HCT116 (cell line): ENCODE results near the gene ITGA7. TPM values are rescaled to one million over a fixed set of nuclear protein-coding genes. Genes with fewer than 3 reads are reported as not detected.

Experiments
- ATAC-seq: fragments of 200-7000 bp; cut with Tn5 transposase; 2 replicates; pipeline ENCODE4 v1.9.1; 2020; ENCODE audit warnings: mild to moderate bottlenecking, moderate library complexity
- BruUV-seq: library from RNA; stranded (reverse); fragments of 400-500 nt; replicated peaks from 2 replicates; lab custom pipeline; 2021; lab: Mats Ljungman, UMichigan
- CTCF ChIA-PET: fragments of 300-600 bp; sonication (Branson Sonifier 250); formaldehyde crosslinking; loops from one replicate; lab custom pipeline; 2021; ENCODE audit warnings: antibody characterized with exemption; lab: Charles Lee
- POLR2A ChIA-PET: fragments of 300-600, 350-600 bp; sonication (Branson Sonifier 250); formaldehyde crosslinking; loops from one replicate; lab custom pipeline; 2021; ENCODE audit warnings: antibody characterized with exemption; lab: Charles Lee
- RAD21 ChIA-PET, 2 experiments: fragments of 300-600 bp; sonication (Branson Sonifier 250); formaldehyde crosslinking; loops; one replicate each; lab custom pipeline; 2023; ENCODE audit warnings: low total read pairs in 2 of 2; ENCODE audit not compliant: uncharacterized antibody in 2 of 2, unreplicated experiment in 2 of 2, low non-redundant PET in 1 of 2; lab: Charles Lee
- DNase-seq: peaks from one replicate; pipeline ENCODE4 v3.0.0-alpha.2; 2010; ENCODE audit warnings: low read depth, low spot score
- H2AFZ ChIP-seq: fragments of 200-600 bp; shearing (Covaris generic), sonication (generic); 2 replicates; pipeline ENCODE4 v1.6.1; 2017; ENCODE audit warnings: low read depth, mixed run types, mixed read lengths, antibody characterized with exemption, low read length; ENCODE audit not compliant: poor library complexity, severe bottlenecking
- H3K27ac ChIP-seq: 2 replicates; pipeline ENCODE4 v1.5.1; 2012; ENCODE audit warnings: low read depth, low read length
- H3K27me3 ChIP-seq: fragments of 200-600 bp; sonication (generic); 2 replicates; pipeline ENCODE4 v1.6.1; 2016; ENCODE audit warnings: mixed run types, low read length, mixed read lengths; ENCODE audit not compliant: insufficient read depth
- H3K36me3 ChIP-seq, 2 experiments: fragments of 200-500 bp in 1 of 2; fragments of 200-600 bp in 1 of 2; sonication (Bioruptor generic) in 1 of 2; sonication (generic) in 1 of 2; 2 replicates each; pipeline versions ENCODE4 v1.5.1 to v1.6.1; 2014 to 2016; ENCODE audit warnings: low read length in 2 of 2, inconsistent platforms in 1 of 2, mixed read lengths in 1 of 2, mixed run types in 1 of 2; ENCODE audit not compliant: insufficient read depth in 2 of 2, control insufficient read depth in 1 of 2
- H3K4me1 ChIP-seq, 2 experiments: fragments of 200-600 bp in 1 of 2; sonication (generic) in 1 of 2; 2 replicates each; pipeline versions ENCODE4 v1.5.1 to v1.6.1; 2012 to 2017; ENCODE audit warnings: low read length in 2 of 2, inconsistent platforms in 1 of 2, mild to moderate bottlenecking in 1 of 2, mixed read lengths in 1 of 2, mixed run types in 1 of 2, moderate library complexity in 1 of 2; ENCODE audit not compliant: insufficient read depth in 2 of 2, control insufficient read depth in 1 of 2
- H3K4me2 ChIP-seq: fragments of 200-600 bp; sonication (generic); 2 replicates; pipeline ENCODE4 v1.6.1; 2017; ENCODE audit warnings: mixed run types, low read length, mixed read lengths
- H3K4me3 ChIP-seq, 2 experiments: fragments of 200-600 bp in 1 of 2; sonication (generic) in 1 of 2; replicated peaks in 1 of 2; 2 replicates each; pipeline ENCODE4 v1.5.1; 2011 to 2016; ENCODE audit warnings: low read length in 2 of 2, control low read depth in 1 of 2, low read depth in 1 of 2, mild to moderate bottlenecking in 1 of 2, mixed read lengths in 1 of 2, mixed run types in 1 of 2
- H3K79me2 ChIP-seq: fragments of 200-600 bp; sonication (generic); 2 replicates; pipeline ENCODE4 v1.6.1; 2017; ENCODE audit warnings: mild to moderate bottlenecking, mixed run types, low read length, moderate library complexity, mixed read lengths; ENCODE audit not compliant: insufficient read depth
- H3K9ac ChIP-seq: fragments of 200-600 bp; sonication (generic); 2 replicates; pipeline ENCODE4 v1.6.1; 2016; ENCODE audit warnings: low read length, mixed read lengths
- H3K9me2 ChIP-seq: fragments of 200-600 bp; sonication (generic), shearing (Covaris generic); 2 replicates; pipeline ENCODE4 v1.6.1; 2017; ENCODE audit warnings: mixed run types, mild to moderate bottlenecking, moderate library complexity; ENCODE audit not compliant: insufficient read depth
- H3K9me3 ChIP-seq, 2 experiments: fragments of 200-500 bp in 1 of 2; fragments of 200-600 bp in 1 of 2; sonication (Bioruptor generic) in 1 of 2; sonication (generic) in 1 of 2; 2 replicates each; pipeline ENCODE4 v1.6.1; 2014 to 2017; ENCODE audit warnings: low read length in 2 of 2, mixed read lengths in 2 of 2, inconsistent platforms in 1 of 2, low read depth in 1 of 2, mild to moderate bottlenecking in 1 of 2, mixed run types in 1 of 2, moderate library complexity in 1 of 2; ENCODE audit not compliant: control insufficient read depth in 1 of 2, insufficient read depth in 1 of 2
- H4K20me1 ChIP-seq: fragments of 200-600 bp; sonication (generic), shearing (Covaris generic); 2 replicates; pipeline ENCODE4 v1.6.1; 2017; ENCODE audit warnings: mixed run types, mild to moderate bottlenecking, moderate library complexity; ENCODE audit not compliant: insufficient read depth
- ATF3 ChIP-seq: IDR thresholded peaks from 2 replicates; pipeline ENCODE4 v1.6.1; 2012
- CBX3 ChIP-seq: IDR thresholded peaks from 2 replicates; pipeline ENCODE4 v1.6.1; 2012; ENCODE audit warnings: low read depth
- CEBPB ChIP-seq: IDR thresholded peaks from 2 replicates; pipeline ENCODE4 v1.6.1; 2012; ENCODE audit warnings: low read depth
- CTCF ChIP-seq, 3 experiments: fragments of 200-600 bp in 1 of 3; sonication (generic) in 1 of 3; IDR thresholded peaks in 2 of 3; conservative IDR thresholded peaks in 1 of 3; 2 replicates each; pipeline ENCODE4 v1.5.1; 2012 to 2017; ENCODE audit warnings: low read depth in 2 of 3, low read length in 2 of 3, antibody characterized with exemption in 1 of 3, borderline replicate concordance in 1 of 3, control low read depth in 1 of 3, mild to moderate bottlenecking in 1 of 3, mixed read lengths in 1 of 3, mixed run types in 1 of 3, moderate library complexity in 1 of 3; ENCODE audit not compliant: insufficient read depth in 1 of 3
- EGR1 ChIP-seq: IDR thresholded peaks from 2 replicates; pipeline ENCODE4 v1.6.1; 2012; ENCODE audit warnings: low read depth
- ELF1 ChIP-seq: IDR thresholded peaks from 2 replicates; pipeline ENCODE4 v1.6.1; 2012; ENCODE audit warnings: low read depth, borderline replicate concordance
- EZH2 ChIP-seq: fragments of 200-600 bp; sonication (generic); IDR thresholded peaks from 2 replicates; pipeline ENCODE4 v1.6.1; 2017; ENCODE audit warnings: antibody characterized with exemption, mixed run types
- EZH2phosphoT487 ChIP-seq: fragments of 200-600 bp; IDR thresholded peaks from 2 replicates; pipeline ENCODE4 v1.6.1; 2018; ENCODE audit warnings: antibody characterized with exemption, borderline replicate concordance
- FOSL1 ChIP-seq: IDR thresholded peaks from 2 replicates; pipeline ENCODE4 v1.6.1; 2012; ENCODE audit warnings: low read depth
- POLR2A ChIP-seq: IDR thresholded peaks from 2 replicates; pipeline ENCODE4 v1.7.0; 2011; ENCODE audit warnings: borderline replicate concordance; ENCODE audit not compliant: insufficient read depth, insufficient read length; ENCODE audit errors: extremely low read depth
- RAD21 ChIP-seq: IDR thresholded peaks from 2 replicates; pipeline ENCODE4 v1.6.1; 2012; ENCODE audit warnings: low read depth, mild to moderate bottlenecking
- SIN3A ChIP-seq: IDR thresholded peaks from 2 replicates; pipeline ENCODE4 v1.6.1; 2012; ENCODE audit warnings: low read depth
- SRF ChIP-seq: IDR thresholded peaks from 2 replicates; pipeline ENCODE4 v1.6.1; 2012; ENCODE audit warnings: low read depth
- TCF7L2 ChIP-seq: IDR thresholded peaks from 2 replicates; pipeline ENCODE4 v1.7.0; 2011; ENCODE audit warnings: borderline replicate concordance, inconsistent platforms; ENCODE audit not compliant: insufficient read depth, insufficient read length; ENCODE audit errors: extremely low read depth
- ZFX ChIP-seq: fragments of 450-650 bp; IDR thresholded peaks from 2 replicates; pipeline ENCODE4 v1.6.1; 2017
- ZNF274 ChIP-seq: fragments of 200-500 bp; sonication (Bioruptor generic); IDR thresholded peaks from 2 replicates; pipeline ENCODE4 v1.6.1; 2014; ENCODE audit warnings: mild to moderate bottlenecking, low read depth, low read length, inconsistent platforms
- intact Hi-C: fragments of 100-400 bp; cut with micrococcal nuclease; formaldehyde crosslinking; loops from 2 replicates; pipeline ENCODE4 v1.10.0; 2022
- total RNA-seq: library from RNA; stranded (reverse); gene quantifications from one replicate; pipeline ENCODE4 v1.2.1, GENCODE V29; 2021; ENCODE audit not compliant: unreplicated experiment
- TF ChIP-seq, protein P1 (sequence below): IDR thresholded peaks from 2 replicates; pipeline ENCODE4 v1.6.1; 2011; ENCODE audit warnings: mild to moderate bottlenecking, low read length, moderate library complexity; ENCODE audit not compliant: insufficient replicate concordance; ENCODE audit errors: extremely low read depth
- TF ChIP-seq, protein P2 (sequence below): IDR thresholded peaks from 2 replicates; pipeline ENCODE4 v1.6.1; 2012; ENCODE audit warnings: low read depth

The ITGA7 gene
- total RNA-seq, 1 experiment from 2014 or later, result 17.8 TPM

GRCh38 chr12:55679691-55680090 lies 28.0 kb downstream of the ITGA7 start:
- Histone ChIP-seq H3K36me3 (no peaks in the 10 kb centered on the region), H3K4me1 (peaks cover 9 to 36% of the 10 kb centered on the region in 2 experiments), H3K9ac (no peak overlapping the region), H3K9me3 (no peaks in the 10 kb centered on the region), H4K20me1 (no peaks in the 10 kb centered on the region), H3K9me2 (0 out of 2 replicates have a peak, but pooled peaks cover 3% of the 10 kb centered on the region), H3K79me2 (0 out of 2 replicates have a peak, but pooled peaks cover 5% of the 10 kb centered on the region), H3K4me3 (no peak overlapping the region), H3K27ac (no peak overlapping the region), H2AFZ (no peak overlapping the region), H3K27me3 (no peaks in the 10 kb centered on the region), H3K4me2 (no peak overlapping the region)
- ATAC-seq (no peak), DNase-seq (no peak)
- TF ChIP-seq, protein P1, sequence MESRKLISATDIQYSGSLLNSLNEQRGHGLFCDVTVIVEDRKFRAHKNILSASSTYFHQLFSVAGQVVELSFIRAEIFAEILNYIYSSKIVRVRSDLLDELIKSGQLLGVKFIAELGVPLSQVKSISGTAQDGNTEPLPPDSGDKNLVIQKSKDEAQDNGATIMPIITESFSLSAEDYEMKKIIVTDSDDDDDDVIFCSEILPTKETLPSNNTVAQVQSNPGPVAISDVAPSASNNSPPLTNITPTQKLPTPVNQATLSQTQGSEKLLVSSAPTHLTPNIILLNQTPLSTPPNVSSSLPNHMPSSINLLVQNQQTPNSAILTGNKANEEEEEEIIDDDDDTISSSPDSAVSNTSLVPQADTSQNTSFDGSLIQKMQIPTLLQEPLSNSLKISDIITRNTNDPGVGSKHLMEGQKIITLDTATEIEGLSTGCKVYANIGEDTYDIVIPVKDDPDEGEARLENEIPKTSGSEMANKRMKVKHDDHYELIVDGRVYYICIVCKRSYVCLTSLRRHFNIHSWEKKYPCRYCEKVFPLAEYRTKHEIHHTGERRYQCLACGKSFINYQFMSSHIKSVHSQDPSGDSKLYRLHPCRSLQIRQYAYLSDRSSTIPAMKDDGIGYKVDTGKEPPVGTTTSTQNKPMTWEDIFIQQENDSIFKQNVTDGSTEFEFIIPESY, result no peak
- TF ChIP-seq EZH2, result no peak
- TF ChIP-seq ZNF274, result no peak
- no peak for TF ChIP-seq ATF3
- TF ChIP-seq EZH2phosphoT487, result no peak
- TF ChIP-seq RAD21, result no peak
- TF ChIP-seq ZFX, result no peak
- TF ChIP-seq SRF, result no peak
- TF ChIP-seq EGR1, result no peak
- no peak for TF ChIP-seq POLR2A
- no peak for TF ChIP-seq ELF1
- TF ChIP-seq SIN3A, result no peak
- no peak for TF ChIP-seq FOSL1
- no peak for TF ChIP-seq CEBPB
- no peak for TF ChIP-seq TCF7L2
- TF ChIP-seq CTCF (IDR thresholded peaks at IDR 0.05 in 2 of 3, conservative IDR thresholded peaks at IDR 0.05 in 1 of 3; ENCODE audit: borderline replicate concordance in 1 of 3, insufficient read depth in 1 of 3, low read depth in 2 of 3, low read length in 2 of 3), result no peak
- TF ChIP-seq CBX3, result no peak
- TF ChIP-seq, protein P2, sequence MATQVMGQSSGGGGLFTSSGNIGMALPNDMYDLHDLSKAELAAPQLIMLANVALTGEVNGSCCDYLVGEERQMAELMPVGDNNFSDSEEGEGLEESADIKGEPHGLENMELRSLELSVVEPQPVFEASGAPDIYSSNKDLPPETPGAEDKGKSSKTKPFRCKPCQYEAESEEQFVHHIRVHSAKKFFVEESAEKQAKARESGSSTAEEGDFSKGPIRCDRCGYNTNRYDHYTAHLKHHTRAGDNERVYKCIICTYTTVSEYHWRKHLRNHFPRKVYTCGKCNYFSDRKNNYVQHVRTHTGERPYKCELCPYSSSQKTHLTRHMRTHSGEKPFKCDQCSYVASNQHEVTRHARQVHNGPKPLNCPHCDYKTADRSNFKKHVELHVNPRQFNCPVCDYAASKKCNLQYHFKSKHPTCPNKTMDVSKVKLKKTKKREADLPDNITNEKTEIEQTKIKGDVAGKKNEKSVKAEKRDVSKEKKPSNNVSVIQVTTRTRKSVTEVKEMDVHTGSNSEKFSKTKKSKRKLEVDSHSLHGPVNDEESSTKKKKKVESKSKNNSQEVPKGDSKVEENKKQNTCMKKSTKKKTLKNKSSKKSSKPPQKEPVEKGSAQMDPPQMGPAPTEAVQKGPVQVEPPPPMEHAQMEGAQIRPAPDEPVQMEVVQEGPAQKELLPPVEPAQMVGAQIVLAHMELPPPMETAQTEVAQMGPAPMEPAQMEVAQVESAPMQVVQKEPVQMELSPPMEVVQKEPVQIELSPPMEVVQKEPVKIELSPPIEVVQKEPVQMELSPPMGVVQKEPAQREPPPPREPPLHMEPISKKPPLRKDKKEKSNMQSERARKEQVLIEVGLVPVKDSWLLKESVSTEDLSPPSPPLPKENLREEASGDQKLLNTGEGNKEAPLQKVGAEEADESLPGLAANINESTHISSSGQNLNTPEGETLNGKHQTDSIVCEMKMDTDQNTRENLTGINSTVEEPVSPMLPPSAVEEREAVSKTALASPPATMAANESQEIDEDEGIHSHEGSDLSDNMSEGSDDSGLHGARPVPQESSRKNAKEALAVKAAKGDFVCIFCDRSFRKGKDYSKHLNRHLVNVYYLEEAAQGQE, result no peak
- intact Hi-C loops, result no loop called here
- CTCF ChIA-PET, result no interaction called here
- POLR2A ChIA-PET, result no interaction called here
- RAD21 ChIA-PET, result no interaction called here
- BruUV-seq, result no TSS peak
